ENCODE measurements around the gene RGS11. TPM values are rescaled to one million over a fixed set of nuclear protein-coding genes. Genes with fewer than 3 reads are reported as not detected.

Gene RGS11
- total RNA-seq, 2 donors from 2014 or later = not detected

DNA sequence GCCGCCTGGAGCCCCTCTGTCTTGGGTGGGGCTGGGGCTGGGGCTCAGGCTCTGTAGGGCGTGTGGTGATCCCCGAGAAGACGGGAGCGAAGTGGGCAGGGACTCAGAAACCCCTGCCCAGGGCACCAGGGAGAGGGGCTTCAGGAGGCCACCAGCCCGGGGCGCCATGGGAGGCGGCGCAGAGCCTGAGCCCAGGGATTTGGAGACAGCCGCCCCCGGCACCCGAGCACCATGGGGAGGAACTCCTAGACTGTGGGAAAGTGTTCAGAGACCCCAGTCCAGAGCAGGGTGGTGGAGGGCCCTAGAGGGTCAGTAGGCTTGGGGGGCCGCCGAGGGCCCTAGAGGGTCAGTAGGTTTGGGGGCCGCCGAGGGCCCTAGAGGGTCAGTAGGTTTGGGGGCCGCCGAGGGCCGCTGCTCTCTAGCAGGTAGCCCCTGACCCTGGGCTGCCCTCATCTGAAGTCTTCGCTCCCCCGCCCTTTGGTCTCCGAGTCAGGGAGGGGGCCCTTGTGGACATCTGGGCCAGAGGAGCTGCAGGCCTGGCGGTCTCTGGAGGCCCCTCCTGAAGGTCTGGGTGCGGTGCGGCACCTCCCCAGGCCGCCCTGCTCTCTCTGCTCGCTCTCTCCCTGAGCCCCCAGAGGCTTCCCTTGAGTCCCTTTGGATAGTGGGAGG, 5.4 kb upstream of the RGS11 start:
- no peak for DNase-seq
- peak overlapping the region; percentile 33 for H3K4me3 Mint-ChIP-seq

DNA sequence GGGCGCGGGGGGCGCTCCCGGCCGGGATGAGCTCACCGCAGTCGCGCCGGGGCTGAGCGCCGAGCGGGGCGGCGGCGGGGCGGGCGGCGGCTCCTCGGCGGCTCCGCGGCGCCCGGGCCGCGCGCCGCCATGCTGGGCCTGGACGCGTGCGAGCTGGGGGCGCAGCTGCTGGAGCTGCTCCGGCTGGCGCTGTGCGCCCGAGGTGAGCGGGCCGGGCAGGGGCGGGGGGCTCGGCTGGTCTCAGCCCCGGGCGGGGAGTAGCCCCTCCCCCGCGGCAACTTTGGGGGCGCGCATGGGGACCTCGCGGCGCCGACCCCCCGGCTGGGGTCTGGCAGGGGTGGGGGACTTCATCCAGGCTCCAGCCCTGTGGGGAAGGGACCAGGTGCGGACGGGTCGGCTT, 4.8 kb upstream of the RGS11 start, which contains the start of gene ARHGDIG:
ARHGDIG (plus strand) TSS at position 40 of the 400 bp plus-strand sequence; CDS start at position 130, 90 bp downstream.
- H3K27ac Mint-ChIP-seq = no peak within 1 kb of the TSS
- ATAC-seq = no peak
- no peak for DNase-seq
- peak within 1 kb of the TSS; percentile 47 for H3K4me3 Mint-ChIP-seq
- no peaks in the 10 kb centered on the region for H3K9me3 ChIP-seq (ENCODE audit: control insufficient read depth, low read length, poor library complexity, severe bottlenecking)
- no peaks in the 10 kb centered on the region for H3K36me3 Mint-ChIP-seq (ENCODE audit: low read depth)
- H3K4me1 Mint-ChIP-seq = peaks cover 5% of the 10 kb centered on the region
- H3K27me3 Mint-ChIP-seq = peaks cover 7% of the 10 kb centered on the region

More for the DNA sequence above, 5.4 kb upstream of the RGS11 start:
- H3K4me1 Mint-ChIP-seq = peaks cover 5% of the 10 kb centered on the region
- no peak for ATAC-seq
- H3K9me3 ChIP-seq (ENCODE audit: control insufficient read depth, low read length, poor library complexity, severe bottlenecking) = no peaks in the 10 kb centered on the region
- H3K27me3 Mint-ChIP-seq = peaks cover 7% of the 10 kb centered on the region
- no peak overlapping the region for H3K27ac Mint-ChIP-seq
- H3K36me3 Mint-ChIP-seq (ENCODE audit: low read depth) = no peaks in the 10 kb centered on the region

DNA sequence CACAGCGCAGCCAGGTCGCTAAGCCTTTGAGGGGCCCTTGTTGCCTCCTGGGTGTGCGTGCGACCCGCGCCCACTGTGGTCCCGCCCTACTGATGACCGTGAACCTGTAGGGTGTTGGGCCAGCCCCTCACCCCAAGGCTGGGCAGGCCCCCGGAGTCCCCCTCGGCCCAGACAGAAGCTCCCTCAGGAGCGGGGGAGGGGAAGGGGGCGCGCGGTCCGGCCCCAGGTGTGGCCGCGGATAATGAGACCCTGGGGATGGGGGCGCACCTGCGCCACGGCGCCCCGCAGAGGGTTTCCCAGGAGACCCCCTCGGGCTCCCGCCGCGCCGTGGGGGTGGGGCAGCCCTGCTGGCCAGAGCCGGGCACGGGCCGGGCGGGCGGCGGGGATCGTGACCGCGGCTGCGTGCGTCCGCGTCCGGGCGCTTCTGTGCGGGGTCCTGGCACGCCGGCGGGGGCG, 4.3 kb upstream of the RGS11 start:
- H3K4me1 Mint-ChIP-seq = peaks cover 5% of the 10 kb centered on the region
- ATAC-seq = no peak
- no peaks in the 10 kb centered on the region for H3K9me3 ChIP-seq (ENCODE audit: control insufficient read depth, low read length, poor library complexity, severe bottlenecking)
- H3K4me3 Mint-ChIP-seq = no peak overlapping the region
- H3K27ac Mint-ChIP-seq = no peak overlapping the region
- DNase-seq = no peak
- H3K36me3 Mint-ChIP-seq (ENCODE audit: low read depth) = no peaks in the 10 kb centered on the region
- peaks cover 7% of the 10 kb centered on the region for H3K27me3 Mint-ChIP-seq

DNA sequence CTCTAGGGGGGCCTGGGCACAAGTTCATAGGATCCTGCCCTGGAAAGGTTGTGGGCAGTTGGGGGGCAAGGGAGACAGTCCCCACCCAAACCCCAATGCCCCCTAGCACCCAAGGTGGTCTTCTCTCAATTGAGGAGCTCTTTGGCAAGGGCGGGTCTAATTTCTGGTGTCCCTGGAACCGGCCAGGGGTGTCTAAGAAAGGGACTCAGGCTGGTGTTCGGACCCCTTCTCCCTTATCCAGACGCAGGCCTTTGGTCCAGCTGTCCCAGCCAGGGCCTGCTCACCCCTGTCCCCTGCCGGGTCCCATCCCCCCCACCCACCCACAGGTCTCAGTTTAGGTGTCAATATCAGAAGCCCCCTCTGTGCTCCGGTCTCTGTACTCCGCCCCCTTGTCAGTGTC, 3.8 kb upstream of the RGS11 start:
- Mint-ChIP-seq H3K4me1 (peaks cover 5% of the 10 kb centered on the region), H3K36me3 (ENCODE audit: low read depth) (no peaks in the 10 kb centered on the region), H3K27ac (no peak overlapping the region), H3K27me3 (peaks cover 7% of the 10 kb centered on the region), H3K4me3 (peak overlapping the region; percentile 47)
- no peak for DNase-seq
- no peaks in the 10 kb centered on the region for H3K9me3 ChIP-seq (ENCODE audit: control insufficient read depth, low read length, poor library complexity, severe bottlenecking)
- ATAC-seq = no peak

DNA sequence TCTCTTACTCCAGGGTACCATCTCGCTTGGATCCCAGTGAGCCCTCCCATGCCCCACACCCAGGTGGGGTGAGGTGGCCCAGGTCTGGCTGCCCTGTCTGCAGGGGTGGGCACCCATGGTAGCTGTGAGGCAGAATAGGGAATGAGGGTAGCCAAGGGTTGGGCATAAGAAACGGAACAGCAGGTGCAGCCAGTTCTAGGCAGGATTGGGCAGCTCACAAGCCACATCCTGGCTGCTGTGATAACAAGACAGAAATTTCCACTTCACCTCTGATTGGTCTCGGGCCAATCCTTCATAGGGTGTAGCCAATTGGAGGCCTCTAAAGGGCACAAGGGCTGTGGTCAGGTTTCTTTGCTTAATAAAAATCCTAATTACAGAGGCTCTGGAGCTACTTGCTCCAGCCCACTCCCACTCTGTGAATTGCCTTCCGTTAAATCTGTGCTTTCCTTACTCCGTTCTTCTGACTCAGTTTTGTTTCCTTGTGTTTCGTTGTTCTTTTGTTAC, 3.2 kb upstream of the RGS11 start:
- no peak for DNase-seq
- H3K36me3 Mint-ChIP-seq (ENCODE audit: low read depth) = no peaks in the 10 kb centered on the region
- no peak overlapping the region for H3K4me3 Mint-ChIP-seq
- no peaks in the 10 kb centered on the region for H3K9me3 ChIP-seq (ENCODE audit: control insufficient read depth, low read length, poor library complexity, severe bottlenecking)
- peaks cover 5% of the 10 kb centered on the region for H3K4me1 Mint-ChIP-seq
- peaks cover 7% of the 10 kb centered on the region for H3K27me3 Mint-ChIP-seq
- no peak overlapping the region for H3K27ac Mint-ChIP-seq
- ATAC-seq = peak; percentile 83

DNA sequence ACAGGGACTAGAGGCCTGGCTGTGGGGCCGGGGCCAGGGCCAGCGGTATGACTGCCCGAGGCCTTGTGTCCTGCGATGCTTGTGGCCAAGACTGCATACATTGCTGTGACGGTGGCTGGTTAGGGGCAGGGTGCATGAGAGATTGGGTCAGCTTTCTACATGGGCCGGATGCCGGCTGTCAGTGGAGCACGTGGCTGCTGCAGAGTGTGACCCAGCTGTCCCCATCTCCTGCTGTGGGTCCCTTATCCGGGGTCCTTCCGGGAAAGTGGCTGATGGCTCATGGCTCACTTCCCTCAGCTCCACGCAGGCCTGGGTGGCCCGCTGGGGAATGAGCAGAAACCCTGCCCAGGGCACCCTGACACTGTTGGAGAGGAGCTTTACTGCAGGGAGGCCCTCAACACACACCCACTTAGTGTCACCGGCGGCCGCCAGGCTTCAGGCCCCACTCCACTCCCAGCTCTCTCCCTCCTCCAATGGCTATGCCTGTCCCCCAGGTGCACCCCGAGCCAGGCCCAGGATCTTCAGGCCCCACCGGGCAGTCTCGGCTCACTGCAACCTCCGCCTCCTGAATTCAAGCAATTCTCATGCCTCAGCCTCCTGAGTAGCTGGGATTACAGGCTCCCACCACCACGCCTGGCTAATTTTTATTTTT, 808 bp upstream of the RGS11 start:
- peak overlapping the region; percentile 82 for H3K4me3 Mint-ChIP-seq
- H3K27ac Mint-ChIP-seq = peak overlapping the region; percentile 24
- H3K27me3 Mint-ChIP-seq = peaks cover 7% of the 10 kb centered on the region
- DNase-seq (no peak), ATAC-seq (no peak)
- H3K4me1 Mint-ChIP-seq = peaks cover 5% of the 10 kb centered on the region
- no peaks in the 10 kb centered on the region for H3K9me3 ChIP-seq (ENCODE audit: control insufficient read depth, low read length, poor library complexity, severe bottlenecking)
- no peaks in the 10 kb centered on the region for H3K36me3 Mint-ChIP-seq (ENCODE audit: low read depth)

DNA sequence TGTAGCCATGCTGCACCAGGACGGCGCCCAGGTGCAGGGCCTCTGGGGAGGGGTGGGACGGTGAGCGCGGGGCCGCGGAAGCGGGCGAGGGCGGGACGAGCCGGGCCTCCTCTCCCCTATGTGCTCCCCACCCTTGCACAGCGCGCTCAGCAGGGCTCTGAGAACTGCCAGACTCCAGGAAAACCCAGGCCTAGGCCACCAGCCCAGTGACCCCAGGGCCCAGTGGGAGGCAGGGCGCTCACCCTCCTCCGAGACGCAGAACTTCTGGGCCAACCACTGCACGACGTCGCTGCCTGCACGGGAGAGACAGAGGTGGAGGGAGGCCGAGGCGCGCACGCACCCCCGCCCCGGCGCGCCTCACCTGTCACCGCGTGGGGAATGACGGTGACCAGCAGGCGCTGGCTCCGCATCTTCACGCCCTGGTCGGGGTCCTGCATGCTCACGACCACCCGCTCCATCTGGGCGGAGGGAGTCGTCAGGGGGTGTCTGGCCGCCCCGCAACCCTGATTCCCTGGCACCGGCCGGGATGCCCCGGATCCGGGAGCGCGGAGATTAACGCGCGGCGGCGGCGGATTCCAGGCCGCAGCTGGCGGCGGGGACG, 603 bp downstream of the RGS11 start:
- no peak overlapping the region for H3K27ac Mint-ChIP-seq
- peaks cover 2% of the 10 kb centered on the region for H3K4me1 Mint-ChIP-seq
- DNase-seq (no peak), ATAC-seq (peak; percentile 28)
- H3K9me3 ChIP-seq (ENCODE audit: control insufficient read depth, low read length, poor library complexity, severe bottlenecking) = no peaks in the 10 kb centered on the region
- H3K36me3 Mint-ChIP-seq (ENCODE audit: low read depth) = no peaks in the 10 kb centered on the region
- peaks cover 7% of the 10 kb centered on the region for H3K27me3 Mint-ChIP-seq
- H3K4me3 Mint-ChIP-seq = peak overlapping the region; percentile 70

DNA sequence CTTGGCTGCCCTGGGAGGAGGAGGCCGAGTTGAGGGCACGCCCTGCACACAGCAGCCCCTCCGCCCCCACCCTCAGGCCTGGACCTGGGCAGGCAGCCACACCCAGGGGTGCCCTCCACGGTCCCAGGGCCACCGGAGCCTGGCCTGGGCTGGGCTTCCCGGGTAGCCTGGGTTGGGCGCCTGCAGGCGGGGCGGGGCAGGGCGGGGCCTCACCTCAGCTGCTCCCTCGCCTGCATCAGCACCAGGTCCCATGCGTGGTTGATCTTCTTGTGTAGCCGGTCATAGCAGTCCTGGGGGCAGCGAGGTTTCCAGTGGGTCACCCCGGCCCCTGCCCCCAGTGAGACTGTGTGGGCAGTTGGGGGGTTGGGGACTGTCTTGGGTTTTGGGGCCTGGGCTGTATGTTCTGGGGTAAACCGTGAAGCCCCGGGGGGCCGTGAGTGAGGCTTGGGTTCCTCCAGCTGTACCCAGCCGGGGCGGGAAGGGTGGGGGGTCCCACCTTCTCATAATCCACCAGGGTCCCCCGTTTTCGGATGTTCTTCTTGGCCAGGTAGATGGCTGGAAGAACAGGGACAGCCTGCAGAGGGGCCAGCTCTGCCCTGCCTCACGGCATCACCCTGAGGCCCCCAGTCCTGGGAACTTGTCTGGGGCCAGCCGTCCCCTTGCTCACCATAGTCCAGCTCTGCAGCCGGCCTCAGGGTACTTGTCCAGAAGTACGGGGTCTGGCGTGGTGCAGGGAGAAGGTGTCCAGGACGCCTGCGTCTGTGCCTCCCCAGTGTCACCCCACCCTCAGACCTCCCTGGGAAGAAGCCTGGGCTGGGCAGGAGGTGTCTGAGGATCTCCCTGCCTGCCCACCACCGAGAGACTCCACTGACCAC, 2.0 kb downstream of the RGS11 start:
- H3K36me3 Mint-ChIP-seq (ENCODE audit: low read depth) = no peaks in the 10 kb centered on the region
- DNase-seq = no peak
- H3K27me3 Mint-ChIP-seq = peaks cover 7% of the 10 kb centered on the region
- H3K4me3 Mint-ChIP-seq = no peak overlapping the region
- peaks cover 1% of the 10 kb centered on the region for H3K4me1 Mint-ChIP-seq
- no peaks in the 10 kb centered on the region for H3K9me3 ChIP-seq (ENCODE audit: control insufficient read depth, low read length, poor library complexity, severe bottlenecking)
- no peak overlapping the region for H3K27ac Mint-ChIP-seq
- ATAC-seq = no peak

DNA sequence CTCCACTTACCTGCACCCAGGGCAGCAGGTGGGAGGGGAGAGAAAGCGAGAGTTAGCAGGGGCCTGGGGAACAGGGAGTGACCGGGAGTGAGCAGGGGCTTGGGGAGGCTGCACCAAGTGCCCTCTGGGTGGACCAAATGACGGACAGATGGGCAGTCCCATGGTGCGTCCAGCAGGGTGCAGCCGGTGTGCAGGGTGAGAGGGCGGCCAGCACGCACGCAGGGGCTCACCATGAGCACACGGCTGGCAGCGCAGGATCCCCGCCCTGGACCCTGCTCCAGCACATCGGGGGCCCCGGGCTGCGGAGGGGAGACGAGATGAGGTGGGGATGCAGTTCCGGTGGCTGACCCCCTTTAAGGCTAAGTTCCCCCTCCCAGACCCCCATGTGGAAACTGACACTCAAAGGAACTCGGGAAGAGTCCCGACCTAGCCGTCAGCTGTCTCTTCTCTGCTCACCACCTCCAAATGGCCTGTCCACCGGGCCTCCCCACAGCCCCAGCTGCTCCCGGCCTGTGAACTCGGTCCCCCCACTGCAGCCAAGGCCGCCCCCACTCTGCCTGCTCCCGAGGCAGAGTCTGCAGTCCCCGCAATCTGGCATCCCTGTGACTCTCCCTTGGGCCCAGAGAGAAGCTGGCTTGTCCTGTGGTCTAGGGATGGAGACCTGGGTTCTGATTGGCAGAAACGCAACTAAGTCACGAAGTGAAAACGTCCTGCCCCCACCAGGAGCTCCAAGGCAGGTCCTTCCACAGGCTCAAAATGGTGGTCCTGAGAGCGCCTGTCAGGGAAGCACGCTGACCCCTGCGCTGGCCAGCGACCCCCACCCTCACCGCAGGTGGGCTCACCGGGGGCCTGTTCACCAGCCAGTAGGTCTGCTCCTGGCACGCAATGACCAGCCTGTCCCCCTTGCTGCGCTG, 2.9 kb downstream of the RGS11 start:
- H3K4me1 Mint-ChIP-seq = no peaks in the 10 kb centered on the region
- H3K27ac Mint-ChIP-seq = no peak overlapping the region
- H3K9me3 ChIP-seq (ENCODE audit: control insufficient read depth, low read length, poor library complexity, severe bottlenecking) = no peaks in the 10 kb centered on the region
- H3K4me3 Mint-ChIP-seq = no peak overlapping the region
- H3K36me3 Mint-ChIP-seq (ENCODE audit: low read depth) = no peaks in the 10 kb centered on the region
- DNase-seq (no peak), ATAC-seq (no peak)
- peaks cover 7% of the 10 kb centered on the region for H3K27me3 Mint-ChIP-seq

DNA sequence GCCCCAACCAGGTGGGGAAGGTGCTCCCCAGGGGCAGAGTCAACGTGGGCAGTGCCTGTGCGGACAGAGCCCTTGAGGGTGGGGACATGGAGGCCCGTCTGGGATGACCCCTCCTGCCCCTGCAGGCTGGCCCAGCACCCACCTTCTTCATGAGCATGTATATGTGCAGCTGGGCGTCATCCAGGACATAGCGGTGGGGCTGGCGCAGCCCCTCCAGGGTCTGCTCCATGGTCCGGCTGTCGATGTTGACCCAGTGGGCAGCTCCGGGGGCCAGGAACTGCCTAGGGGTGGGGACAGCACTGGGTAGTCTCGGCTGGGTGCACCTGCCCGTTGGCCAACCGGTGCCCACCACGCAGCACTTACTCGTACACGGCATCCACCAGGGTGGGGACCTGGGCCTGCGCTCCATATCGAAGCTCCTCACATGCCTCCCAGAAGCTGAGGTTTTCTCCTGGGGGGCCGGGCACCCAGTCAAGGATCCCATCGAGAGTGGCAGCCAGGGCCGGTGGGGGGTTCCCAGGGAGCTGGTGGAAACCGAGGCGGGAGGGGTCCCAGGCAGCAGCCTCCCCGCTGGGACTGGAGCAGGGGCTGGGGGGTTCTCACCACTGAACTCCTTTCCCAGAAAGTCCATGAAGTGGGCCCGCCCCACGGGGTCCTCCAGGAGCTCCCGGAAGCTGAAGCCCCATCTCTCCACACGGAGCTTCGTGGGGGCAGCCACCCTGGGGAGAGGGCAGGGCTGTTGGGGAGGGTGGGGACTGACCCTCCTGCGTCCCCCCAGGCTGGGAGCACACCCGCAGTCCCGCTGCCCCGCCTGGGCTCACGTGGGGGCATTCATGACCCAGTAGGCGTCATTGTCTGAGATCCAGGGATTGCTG, 5.1 kb downstream of the RGS11 start:
- Mint-ChIP-seq H3K27me3 (no peaks in the 10 kb centered on the region), H3K36me3 (ENCODE audit: low read depth) (no peaks in the 10 kb centered on the region), H3K4me1 (peaks cover 2% of the 10 kb centered on the region), H3K27ac (no peak overlapping the region), H3K4me3 (no peak overlapping the region)
- no peaks in the 10 kb centered on the region for H3K9me3 ChIP-seq (ENCODE audit: control insufficient read depth, low read length, poor library complexity, severe bottlenecking)
- ATAC-seq (no peak), DNase-seq (no peak)

DNA sequence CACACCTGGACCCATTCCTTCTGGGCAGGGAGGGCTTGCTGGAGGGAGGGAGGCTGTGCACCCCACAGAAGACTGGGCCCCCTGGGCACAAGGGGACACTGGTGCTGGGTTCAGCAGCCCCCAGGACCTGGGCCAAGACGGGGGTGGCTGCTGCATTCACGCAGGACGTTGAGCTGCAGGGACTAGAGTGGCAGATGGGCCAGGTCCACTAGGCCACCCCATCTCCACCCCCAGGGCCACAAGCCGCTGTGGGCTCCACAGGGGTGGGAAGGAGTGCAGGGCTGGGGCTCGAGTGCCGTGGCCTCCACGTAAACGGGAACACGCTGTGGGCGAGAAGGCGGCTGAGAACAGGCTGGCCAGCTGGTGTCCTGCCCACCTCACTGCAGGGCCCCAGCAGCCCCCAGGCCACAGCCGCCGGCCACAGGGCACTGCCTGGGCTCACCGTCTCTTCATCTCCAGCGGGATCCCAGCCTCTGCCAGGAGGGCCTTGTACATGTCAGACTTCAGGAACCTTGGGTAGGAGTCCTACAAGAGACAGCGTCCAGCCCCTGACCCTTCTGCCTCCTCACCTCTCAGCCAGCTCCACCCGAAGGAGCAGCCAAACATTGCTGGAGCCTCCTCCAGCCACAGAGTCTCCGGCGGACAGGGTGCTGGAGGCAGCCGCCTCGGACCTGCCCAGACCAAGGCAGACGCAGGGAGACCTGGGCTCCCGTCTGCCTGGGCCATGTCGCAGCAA, 6.5 kb downstream of the RGS11 start:
- Mint-ChIP-seq H3K27me3 (no peaks in the 10 kb centered on the region), H3K4me1 (peaks cover 2% of the 10 kb centered on the region), H3K4me3 (no peak overlapping the region), H3K27ac (no peak overlapping the region), H3K36me3 (ENCODE audit: low read depth) (no peaks in the 10 kb centered on the region)
- no peak for ATAC-seq
- no peaks in the 10 kb centered on the region for H3K9me3 ChIP-seq (ENCODE audit: control insufficient read depth, low read length, poor library complexity, severe bottlenecking)
- DNase-seq = no peak
